ENCODE measurements around the gene ZNF175.
A peak's percentile ranks its signal among the peaks of the same experiment; 100 is the strongest.

The ZNF175 gene

DNA sequence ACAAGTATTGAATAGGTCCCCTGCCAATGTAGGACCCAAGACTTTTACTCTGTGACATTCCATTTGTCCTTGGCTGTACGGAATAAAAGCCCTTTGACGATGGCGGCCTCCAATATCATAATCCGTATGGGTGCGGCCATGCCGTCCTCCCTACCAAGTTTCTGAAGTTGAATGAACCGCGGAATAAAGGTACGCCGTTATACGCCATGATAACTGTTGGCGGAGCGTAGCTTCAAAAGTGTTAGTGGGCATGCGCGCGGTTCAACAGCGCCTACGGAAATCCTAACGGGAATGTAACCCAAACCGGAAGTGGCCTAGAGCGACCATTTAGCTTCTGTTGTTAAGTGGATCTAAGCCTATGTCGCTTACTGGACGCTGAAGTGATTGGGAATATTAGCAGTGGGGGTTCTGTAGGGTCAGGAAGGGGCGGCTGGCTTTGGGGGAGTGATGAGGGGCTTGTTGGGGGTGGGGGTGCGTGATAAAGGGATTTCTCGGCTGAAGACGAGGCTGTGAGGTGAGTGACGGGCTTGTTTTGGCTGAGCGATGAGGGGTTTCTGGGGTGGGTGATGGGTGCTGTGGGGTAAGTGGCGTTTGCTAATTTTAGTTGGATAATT lies at the start of gene ZNF175:
TSS of gene ZNF175 (plus strand) at position 322 of the 614 bp plus-strand sequence. CDS start 2,047 bp downstream, outside the sequence.
- DNase-seq = peak; percentile 98

DNA sequence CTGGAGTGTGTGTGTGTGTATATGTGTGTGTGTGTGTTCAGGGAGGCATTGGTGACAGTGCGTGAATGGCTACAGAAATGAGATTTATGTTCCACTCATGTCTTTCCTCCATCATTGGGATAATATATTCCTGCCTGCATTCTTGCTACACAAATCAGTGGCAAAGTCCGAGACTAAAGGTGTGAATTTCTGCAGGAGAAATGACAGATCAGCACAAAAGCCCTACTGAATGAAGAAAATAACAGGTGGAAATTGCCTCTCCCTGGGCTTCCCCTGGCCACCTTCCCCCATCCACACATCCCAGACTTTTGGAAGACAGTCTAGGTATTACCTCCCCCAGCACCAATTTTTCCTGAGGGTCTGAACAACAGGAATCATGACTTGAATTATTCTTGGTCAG lies 49.7 kb upstream of the ZNF175 start:
- DNase-seq = no peak

DNA sequence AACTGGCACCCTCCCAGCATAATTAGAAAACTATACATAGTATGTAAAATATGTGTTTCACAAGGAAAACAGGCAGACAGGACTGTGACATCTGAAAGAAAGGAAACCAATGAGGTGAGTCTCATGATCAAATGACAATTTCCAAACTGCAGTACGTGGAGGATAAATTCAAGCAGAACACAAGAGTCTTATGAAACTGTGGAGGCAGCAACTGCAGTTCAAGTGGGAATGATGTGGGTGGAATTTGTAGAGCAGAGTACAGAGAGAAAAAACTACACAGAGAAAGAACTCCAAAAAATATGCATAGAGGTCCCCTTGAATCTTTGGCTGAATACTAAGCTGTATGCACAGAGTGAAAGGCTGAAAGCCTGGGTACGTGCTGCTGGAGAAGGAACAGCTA lies 49.3 kb upstream of the ZNF175 start:
- DNase-seq = no peak

DNA sequence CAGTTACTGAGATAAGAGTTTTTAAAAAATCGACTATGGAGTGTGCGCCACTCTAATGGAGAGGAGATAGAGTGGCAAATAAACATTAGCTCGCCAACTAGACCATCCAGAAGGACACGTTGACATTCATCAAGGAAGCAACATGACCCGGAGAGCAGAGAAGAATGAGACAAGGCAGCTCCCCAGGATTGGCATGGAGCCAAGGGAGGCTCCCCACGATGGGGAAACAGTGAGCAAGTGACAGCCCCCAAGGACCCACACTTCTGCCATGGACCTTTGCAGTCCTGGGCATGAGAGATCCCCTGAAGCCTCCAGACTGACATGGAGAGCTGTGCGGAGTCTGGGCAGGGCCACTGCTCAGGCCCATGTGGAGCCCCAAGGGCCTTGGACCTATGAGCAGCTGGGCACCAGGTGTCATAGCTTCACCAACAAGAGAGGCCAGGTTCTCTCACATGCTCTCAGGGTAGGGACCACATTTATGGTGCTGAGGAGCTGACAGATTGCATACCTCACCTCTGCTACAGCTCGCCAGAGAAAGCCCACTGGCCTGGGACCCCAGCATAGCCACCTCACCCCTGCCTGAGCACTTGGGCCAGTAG lies 46.3 kb upstream of the ZNF175 start:
- DNase-seq = no peak

DNA sequence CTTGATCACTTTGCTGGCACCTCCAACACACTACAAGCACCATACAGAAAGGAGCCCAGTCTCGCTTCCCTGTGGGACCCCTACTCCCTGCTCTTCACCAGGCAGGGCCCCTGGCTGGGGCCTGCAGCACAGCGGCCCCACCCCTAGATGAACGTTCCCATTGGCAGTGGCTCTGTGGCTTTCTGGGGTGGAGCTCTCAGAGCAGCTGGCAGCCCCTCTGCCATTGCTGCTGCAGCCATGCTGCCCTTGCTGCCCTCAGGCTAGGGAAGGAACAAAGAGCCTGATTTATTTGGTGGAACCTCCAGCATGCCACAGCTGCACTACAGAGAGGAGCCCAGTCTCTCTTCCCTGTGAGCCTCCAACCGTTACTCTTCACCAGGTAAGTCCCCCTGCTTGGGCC lies 45.4 kb upstream of the ZNF175 start:
- DNase-seq = no peak

DNA sequence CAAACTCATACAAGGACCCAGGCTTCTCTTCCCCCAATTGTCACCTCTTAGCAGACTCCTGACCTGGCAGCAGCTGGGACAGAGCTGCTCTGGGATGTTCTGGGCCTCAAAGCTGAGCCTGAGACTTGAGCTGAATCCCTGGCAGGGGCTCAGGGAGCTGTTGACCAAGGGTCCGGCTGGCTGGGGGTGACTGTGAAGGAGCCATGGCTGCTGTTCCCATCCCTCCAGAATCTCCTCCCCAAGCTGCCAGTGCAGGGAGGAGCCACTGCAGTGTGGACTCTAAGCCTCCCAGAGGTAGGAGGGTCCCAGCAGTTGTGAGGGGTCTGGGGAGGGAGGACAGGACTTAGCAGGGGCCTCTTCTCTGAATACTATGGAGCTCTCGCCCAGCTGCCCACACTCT lies 41.8 kb upstream of the ZNF175 start:
- no peak for DNase-seq

DNA sequence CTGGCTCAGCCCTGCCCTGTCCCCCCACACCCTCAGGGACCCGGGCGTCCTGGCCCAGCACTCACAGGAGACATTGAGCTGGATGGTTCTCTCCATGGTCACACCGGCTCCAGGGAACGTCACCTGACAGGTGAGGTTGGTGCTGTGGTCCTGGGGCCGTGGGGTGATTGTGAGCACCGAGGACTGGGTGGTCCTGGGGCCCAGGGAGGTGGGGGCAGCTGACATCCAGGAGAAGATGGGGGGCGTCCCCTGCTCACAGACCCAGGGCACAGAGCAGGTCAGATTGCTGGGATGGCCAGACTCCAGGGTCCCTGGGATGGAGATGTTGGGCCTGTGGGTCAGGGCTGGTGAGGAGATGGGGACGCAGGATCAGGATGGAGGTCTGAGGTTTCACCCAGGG lies 40.5 kb upstream of the ZNF175 start:
- DNase-seq = no peak

DNA sequence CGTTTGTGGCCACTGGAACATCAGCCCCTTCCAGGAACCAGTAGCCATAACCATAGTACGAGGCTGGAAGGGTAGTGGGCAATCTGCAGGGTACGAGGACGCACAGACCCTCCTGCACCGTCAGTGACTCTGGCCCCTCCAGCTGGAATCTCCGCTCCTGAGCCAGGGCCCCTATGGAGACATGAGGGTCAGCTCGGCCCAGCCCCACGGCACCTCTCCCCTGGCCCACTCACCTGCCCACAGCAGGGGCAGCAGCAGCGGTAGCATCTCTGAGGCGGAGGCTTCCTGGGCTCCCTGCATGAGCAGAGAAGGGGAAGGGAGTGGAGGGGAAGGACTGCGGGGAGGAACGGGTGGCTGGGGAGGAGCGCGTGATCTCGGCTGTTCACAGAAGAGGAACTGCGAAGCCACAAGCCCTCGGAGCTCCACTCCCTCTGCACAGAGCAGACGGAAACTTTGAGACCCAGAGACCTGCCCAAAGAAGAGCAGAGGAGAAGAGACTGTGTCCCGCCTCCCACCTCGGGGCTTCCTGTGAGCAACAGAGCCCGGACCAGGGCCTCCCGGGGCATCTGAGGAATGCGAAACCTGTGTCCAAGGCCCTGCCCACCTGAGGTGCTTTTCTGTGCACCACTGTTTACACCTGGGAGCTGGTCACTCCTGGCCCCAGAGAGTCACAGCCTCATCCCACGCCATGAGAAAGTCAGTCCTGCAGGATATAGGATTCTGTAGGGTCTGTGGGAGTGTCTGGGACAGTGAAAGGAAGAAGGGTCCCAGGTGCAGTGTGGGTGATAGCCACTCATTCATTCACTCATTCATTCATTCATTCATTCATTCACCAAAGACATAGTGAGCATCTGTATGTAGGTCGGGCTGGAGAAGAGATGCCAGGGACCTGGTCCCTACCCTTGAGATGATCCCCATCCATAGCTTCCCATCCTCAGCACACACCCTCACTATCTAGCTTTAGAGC lies 39.5 kb upstream of the ZNF175 start, which contains the start of gene SIGLEC6:
TSS of gene SIGLEC6 (minus strand) at position 322 of the 967 bp plus-strand sequence. CDS start at position 300, 22 bp downstream.
- no peak for DNase-seq

DNA sequence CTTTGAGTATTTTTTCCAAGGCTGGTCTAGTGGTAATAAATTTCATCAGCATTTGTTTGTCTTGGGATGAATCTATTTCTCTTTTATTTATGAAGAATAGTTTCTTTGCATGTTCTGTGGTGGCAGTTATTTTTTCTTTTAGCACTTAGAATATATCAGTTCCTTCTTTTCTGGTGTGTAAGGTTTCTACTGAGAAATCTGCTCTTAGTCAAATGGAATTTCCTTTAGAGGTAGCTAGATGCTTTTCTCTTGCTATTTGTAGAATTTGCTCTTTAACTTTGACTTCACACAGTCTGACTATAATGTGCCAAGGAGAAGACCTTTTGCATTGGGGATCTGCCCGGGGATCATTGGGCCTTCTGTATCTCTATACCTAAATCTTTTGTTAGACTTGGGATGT lies 35.5 kb upstream of the ZNF175 start:
- DNase-seq = no peak

DNA sequence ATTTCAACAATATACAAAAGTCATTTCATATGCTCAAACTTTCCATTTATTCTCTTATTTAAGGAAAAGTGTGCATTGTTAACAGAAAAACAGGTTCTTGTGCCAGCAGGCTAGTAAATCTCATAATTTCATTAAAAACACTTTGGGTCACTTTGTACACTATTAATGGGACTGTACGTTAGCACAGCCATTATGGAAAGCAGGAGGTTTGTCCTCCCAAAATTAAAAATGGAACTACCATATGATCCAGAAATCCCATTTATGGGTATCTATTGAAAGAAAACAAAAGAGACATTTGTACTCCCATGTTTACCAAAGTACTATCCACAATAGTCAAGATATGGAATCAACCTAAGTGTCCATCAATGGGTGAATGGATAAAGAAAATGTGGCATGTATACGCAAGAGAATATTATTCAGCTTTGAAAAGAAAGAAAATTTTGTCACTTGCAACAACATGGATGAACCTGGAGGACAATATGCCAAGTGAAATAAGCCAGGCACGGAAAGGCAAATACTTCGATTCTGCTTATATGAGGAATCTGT lies 31.2 kb upstream of the ZNF175 start:
- no peak for DNase-seq

DNA sequence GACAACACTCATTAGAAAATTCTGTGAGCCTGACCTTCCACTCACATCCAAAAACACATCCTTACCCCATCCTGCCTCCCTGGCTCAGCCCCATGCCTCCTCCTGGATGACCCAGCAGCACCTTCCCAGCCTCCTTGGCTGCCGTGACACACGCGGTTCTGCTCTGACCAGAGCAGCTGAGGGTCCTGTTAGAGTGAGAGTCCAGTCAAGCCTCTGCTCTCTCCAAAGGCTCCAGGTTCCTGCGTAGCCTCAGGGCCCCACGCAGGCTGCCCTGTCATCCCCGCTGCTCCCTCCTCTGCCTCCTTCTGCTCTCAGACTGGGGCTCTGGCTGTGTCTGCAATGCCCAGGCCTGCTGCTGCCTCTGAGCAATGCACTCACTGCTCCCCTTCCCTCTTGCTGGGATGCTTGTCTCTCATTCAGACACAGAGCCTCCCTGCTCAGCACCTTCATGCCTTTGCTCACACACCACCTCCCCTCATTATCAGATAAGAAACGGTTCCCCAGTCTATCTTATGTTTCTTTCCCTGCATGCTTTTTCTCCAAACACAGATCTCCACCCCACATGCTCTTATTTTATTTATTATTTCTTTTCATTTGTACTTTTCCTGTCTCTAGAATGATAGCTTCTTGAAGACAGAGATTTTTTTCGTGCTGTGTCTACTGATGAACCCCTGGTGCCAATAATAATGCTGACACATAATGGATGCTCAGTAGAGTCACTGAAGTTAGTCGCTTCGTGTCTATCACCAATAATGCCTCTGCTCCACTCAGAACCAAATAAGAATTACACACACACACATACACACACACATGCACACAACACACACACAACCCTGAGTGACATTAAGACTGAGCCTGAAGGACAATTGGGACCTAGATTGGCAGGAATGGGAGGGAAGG lies 29.4 kb upstream of the ZNF175 start:
- DNase-seq = no peak

DNA sequence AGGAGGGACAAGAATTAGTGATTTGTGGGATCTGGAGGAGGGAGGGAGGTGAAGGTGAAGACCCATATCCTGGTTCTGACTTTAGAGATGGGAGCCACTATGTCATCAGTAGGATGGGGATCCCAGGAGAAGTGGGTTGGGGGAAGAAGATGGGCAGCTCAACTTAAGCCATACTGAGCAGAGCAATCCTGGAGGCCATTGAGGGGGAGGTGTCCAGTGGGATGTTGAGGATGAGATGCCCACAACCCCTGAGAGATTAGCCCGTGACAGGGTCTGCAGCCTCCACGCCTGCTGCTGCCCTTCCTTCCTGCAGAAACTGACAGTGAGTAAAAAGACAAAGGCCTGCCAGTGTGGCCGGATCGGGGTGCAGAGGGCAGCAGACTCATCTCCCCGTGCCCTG lies 28.4 kb upstream of the ZNF175 start:
- no peak for DNase-seq

DNA sequence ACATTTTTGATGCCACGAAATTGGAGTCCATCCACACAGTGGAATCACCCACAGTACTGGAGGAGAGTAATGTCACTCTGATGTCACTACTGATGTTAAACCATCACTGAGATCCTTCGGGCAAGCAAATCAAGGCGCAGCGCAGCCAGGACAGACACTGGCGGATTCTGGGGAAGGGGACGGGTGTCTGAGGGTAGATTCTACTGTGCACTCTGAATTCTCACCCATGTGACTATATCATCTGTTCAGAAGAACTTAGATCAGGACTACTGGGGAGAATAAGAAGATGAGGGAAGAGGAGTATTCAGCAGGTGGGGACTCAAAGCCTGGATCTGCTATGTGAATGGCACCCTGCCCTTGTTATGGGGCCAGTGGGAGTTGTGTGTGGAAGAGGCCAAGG lies 27.0 kb upstream of the ZNF175 start:
- DNase-seq = no peak

DNA sequence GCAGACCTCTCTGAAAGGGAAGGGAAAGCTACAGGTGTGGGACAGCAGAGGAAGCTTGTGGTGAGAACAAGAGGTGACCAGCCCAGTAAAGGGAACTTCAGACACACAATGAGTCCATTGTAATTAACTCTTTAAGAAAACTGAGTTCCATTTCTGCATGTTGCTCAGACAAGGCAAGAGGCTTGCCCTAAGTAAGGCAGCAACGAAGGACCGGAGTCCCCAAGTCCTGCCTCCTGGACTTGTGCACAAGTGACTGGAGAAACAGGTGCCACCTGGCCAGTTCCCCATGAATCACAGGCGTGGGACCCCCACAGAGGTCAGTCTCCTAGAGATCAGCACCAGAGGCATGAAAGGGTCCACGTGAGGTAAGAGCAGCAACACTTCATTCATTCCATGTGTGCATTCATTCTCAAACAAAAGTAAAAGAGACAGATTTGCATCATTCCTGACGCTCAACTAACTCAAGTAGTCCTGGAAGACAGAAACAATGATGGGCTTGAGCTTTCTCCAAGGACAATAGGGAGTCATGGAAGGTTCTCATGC lies 24.9 kb upstream of the ZNF175 start:
- DNase-seq = no peak

DNA sequence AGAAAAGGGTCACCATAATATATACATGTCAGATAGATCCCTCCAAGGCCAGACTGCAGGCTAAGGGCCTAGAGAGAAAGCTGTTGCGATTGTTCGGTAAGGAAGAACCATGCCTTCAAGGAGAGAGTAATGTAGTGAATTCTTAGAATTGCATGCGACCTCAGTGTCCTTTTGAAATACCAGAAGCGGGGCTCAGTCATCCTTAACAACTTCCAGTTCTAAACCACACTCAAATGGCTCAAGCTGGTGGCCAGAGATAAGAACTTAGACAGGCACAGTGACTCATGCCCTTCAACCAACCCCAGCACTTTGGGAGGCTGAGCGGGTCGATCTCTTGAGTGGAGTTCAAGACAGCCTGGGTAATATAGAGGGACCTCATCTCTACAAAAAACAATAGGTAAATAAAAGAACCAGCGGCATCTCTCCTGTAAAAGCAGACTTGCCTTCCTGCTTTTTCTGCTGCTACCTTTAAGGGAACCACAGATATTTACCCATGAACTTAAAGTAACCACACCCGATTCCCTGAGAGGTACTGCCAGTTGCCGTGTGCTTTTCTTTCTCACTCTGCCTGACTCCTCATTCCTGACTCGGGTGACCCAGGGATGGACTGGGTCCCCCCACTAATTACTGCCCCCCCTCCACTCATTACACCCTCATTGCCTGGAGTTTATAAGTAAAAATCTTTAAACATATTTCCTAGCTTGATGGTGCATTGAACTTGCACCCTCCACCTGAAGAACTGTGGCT lies 24.3 kb upstream of the ZNF175 start:
- DNase-seq = no peak

DNA sequence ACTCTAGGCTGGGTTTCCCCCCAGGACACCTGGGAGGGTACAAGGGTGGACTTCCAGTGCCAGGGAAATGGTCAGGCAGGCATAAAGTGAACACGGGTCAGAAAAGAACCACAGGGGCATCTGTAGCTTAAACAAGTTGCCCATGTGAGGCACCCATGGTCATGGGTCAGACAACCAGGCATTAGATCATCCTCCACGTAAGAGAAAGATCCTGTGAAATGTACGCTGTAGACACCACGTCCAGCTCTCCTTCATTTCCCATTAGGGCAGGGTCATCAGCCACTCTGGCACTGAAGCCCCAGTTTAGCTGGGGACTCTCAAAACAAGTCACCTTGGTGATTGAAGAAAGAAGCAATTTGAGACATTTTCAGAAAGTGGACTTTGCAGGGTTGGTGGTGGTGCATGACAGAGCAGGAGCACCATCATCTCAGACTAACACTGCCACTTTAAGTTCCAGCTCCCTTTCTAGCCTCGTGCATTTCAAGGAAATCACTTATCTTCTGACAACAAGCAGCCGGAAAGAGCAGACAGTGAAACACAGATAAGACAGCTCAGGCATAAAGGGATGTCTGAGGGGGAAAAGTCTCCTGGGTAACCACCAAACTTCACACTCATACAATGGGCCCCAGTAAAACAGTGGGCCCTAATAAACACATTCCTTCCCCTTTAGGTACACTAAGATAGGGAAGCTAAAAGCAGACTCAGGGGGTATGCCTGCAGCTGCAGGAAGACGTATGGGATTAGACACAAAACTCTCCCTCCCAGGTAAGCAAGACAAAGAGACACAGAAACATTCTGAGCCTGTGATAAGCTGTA lies 23.5 kb upstream of the ZNF175 start:
- no peak for DNase-seq

DNA sequence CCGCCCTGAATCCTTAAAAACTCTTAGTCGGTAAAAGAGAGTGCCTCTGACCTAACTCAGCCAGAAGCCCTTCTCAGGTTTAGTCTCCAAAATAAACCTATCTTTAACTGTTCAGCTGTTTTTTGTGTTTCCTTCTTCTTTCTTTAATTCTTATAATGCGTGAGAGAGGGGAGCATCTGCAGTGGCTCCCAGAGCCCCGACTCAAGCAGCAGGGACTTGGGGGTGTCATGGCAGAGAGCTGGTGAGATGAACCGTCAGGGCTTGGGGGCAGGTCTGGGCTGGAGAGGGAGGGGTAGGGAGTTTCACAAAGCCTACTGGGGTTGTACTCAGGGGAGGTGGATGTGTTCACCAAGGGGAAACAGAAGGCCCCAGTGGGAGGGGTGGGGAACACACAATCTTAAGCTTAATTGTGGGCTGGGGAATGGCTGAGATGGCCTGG lies 22.9 kb upstream of the ZNF175 start:
- DNase-seq = no peak

DNA sequence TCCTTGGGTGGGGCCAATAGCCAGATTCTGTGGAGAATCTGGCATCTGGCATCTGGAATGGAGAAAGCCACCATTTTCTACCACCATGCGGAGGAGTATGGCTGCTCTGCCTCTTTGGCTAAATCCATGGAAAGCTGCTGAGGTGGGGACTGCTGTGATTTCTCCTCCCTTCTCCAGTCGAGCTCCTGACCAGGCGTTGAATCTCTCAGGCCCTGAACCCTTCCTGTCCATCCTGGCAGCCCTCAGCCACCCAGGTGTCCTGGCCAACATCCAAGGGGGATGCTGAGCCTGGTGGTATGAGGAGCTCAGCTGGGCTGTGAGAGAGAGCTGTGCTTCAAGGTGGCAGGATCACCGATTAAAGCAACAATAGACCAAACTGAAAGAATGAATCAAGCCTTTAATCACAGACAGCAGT lies 22.2 kb upstream of the ZNF175 start:
- no peak for DNase-seq

DNA sequence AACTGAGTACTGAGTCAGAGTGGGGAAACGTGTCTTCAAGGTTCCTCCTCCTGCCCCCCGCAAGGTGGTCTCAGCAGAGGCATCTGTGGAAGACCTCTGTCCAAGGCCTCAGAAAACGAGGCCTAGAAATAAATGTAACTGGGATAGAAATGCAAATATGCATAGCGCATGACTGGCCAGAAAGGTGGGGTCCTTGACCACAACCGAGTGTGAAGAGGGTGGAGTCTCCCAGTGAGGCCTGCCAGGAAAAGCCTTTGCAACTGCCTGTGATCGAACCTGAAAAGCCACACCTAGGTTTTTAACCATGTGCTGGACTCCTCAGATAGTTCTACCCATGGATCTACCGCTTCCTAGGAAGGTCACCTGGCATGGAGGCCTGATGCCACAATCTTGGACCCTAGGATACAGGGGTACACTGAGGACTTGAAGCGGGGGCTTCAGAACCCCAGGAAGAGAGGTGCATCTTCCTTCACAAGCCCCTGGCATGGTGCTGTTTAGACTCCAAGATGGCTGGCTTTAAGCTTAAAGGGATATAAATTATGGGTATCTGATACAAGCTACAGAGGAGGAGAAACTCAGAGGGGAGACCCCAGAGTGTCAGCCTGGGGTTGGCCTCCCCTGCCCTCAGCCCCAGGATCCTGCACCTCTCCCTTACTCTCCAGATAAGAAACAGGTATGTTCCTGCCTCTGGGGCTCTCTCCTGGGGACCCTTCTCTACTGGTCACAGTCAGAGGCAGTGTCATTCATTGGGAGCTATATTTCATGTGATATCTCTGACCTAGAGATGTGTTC lies 21.4 kb upstream of the ZNF175 start:
- no peak for DNase-seq

All from NCI-H748 treated with DMSO at 0.1 percent for 48 hours (cell line).